ENCODE results near the gene CROT. TPM values are rescaled to one million over a fixed set of nuclear protein-coding genes. Genes with fewer than 3 reads are reported as not detected.

CROT gene
- total RNA-seq, 1 donor from 2014 or later: 11.2 TPM

- intact Hi-C loops (cut with micrococcal nuclease): no loop called here
Measured at GRCh38 chr7:87413029-87413428, 67.6 kb downstream of the CROT start.

- intact Hi-C loops (cut with micrococcal nuclease): no loop called here
Measured at GRCh38 chr7:87413951-87414793, 68.7 kb downstream of the CROT start.

GRCh38 chr7:87414794-87415188, 69.3 kb downstream of the CROT start:
- intact Hi-C loops (cut with micrococcal nuclease): loop anchor here (5.0 kb wide), 2 partner anchors 262 to 487 kb away; partner anchors contain the start of gene DMTF1

- intact Hi-C loops (cut with micrococcal nuclease): loop anchor here (1.0 to 5.0 kb wide), 3 partner anchors 105 to 490 kb away; partner anchors contain the start of gene DMTF1
Measured at GRCh38 chr7:87416682-87417587, 71.5 kb downstream of the CROT start.

GRCh38 chr7:87420173-87420572, 74.7 kb downstream of the CROT start:
- intact Hi-C loops (cut with micrococcal nuclease): no loop called here

- intact Hi-C loops (cut with micrococcal nuclease): no loop called here
Measured at GRCh38 chr7:87424075-87424474, 78.6 kb downstream of the CROT start.

GRCh38 chr7:87426160-87426559, 80.7 kb downstream of the CROT start:
- intact Hi-C loops (cut with micrococcal nuclease): no loop called here

- intact Hi-C loops (cut with micrococcal nuclease): no loop called here
Measured at GRCh38 chr7:87427288-87427687, 81.8 kb downstream of the CROT start.

- intact Hi-C loops (cut with micrococcal nuclease): no loop called here
Measured at GRCh38 chr7:87432536-87432935, 87.1 kb downstream of the CROT start.

GRCh38 chr7:87435546-87435945, 90.1 kb downstream of the CROT start:
- intact Hi-C loops (cut with micrococcal nuclease): no loop called here

GRCh38 chr7:87445897-87446296, 100.4 kb downstream of the CROT start:
- intact Hi-C loops (cut with micrococcal nuclease): no loop called here

GRCh38 chr7:87447116-87447635, 101.7 kb downstream of the CROT start:
- intact Hi-C loops (cut with micrococcal nuclease): no loop called here

- intact Hi-C loops (cut with micrococcal nuclease): no loop called here
Measured at GRCh38 chr7:87448388-87448787, 102.9 kb downstream of the CROT start.

Other genes with a start within 250 kb of the CROT start
- 109 and 124 TPM in 2 replicates for gene DMTF1, start 193.2 kb upstream of the CROT start, total RNA-seq
- gene TMEM243, start 125.9 kb upstream of the CROT start, total RNA-seq: 41.4 and 42.2 TPM in 2 replicates
- not detected in 2 replicates for gene ABCB4, start 130.0 kb downstream of the CROT start, total RNA-seq

Data from T-helper 2 cell treated with Interferon-gamma antibody and Interleukin-4, amounts not matched to agents 100 ng/mL and 5 ng/mL, for 36 hours (primary cell).